IMR-90 (cell line): Measurements from ENCODE around the gene TTI1. TPM values are rescaled to one million over a fixed set of nuclear protein-coding genes. Genes with fewer than 3 reads are reported as not detected.

Experiments
- ATAC-seq: fragments of 200-7000 bp; cut with Tn5 transposase; 2 replicates; pipeline ENCODE4 v1.9.1; 2020; ENCODE audit warnings: low read depth, mild to moderate bottlenecking, moderate library complexity
- BruUV-seq: library from RNA; stranded (reverse); fragments of 400-500 nt; replicated peaks from 2 replicates; lab custom pipeline; 2021; lab: Mats Ljungman, UMichigan
- CTCF ChIA-PET: fragments of 300-600 bp; formaldehyde crosslinking; extraction: SDS; loops from one replicate; lab custom pipeline; 2021; ENCODE audit warnings: antibody characterized with exemption; lab: Yijun Ruan, JAX
- POLR2A ChIA-PET: fragments of 300-600 bp; sonication (Branson Sonifier 250); formaldehyde crosslinking; loops from one replicate; lab custom pipeline; 2022; ENCODE audit warnings: antibody characterized with exemption; ENCODE audit not compliant: unreplicated experiment; lab: Charles Lee
- DNase-seq: peaks from one replicate; pipeline ENCODE4 v3.0.0; 2013
- H2AFZ ChIP-seq: replicated peaks from 2 replicates; pipeline ENCODE3; 2013; ENCODE audit warnings: low read length, mild to moderate bottlenecking; ENCODE audit not compliant: poor library complexity
- H2AK5ac ChIP-seq: 2 replicates; pipeline ENCODE4 v1.6.1; 2013; ENCODE audit warnings: low read depth, low read length, inconsistent platforms
- H2AK9ac ChIP-seq: replicated peaks from 2 replicates; pipeline ENCODE3; 2013; ENCODE audit warnings: mild to moderate bottlenecking, low read depth, low read length, moderate library complexity; ENCODE audit not compliant: poor library complexity
- H2BK120ac ChIP-seq: 2 replicates; pipeline ENCODE4 v1.6.1; 2013; ENCODE audit warnings: low read depth, low read length, inconsistent platforms
- H2BK15ac ChIP-seq: 3 replicates; pipeline ENCODE4 v1.6.1; 2013; ENCODE audit warnings: low read depth, low read length, inconsistent platforms
- H2BK20ac ChIP-seq: 2 replicates; pipeline ENCODE4 v1.6.1; 2013; ENCODE audit warnings: low read depth, mild to moderate bottlenecking, inconsistent platforms, low read length, moderate library complexity
- H2BK5ac ChIP-seq: 2 replicates; pipeline ENCODE4 v1.6.1; 2013; ENCODE audit warnings: mild to moderate bottlenecking, low read depth, low read length, inconsistent platforms; ENCODE audit not compliant: poor library complexity, severe bottlenecking
- H3K14ac ChIP-seq: replicated peaks from 2 replicates; pipeline ENCODE4 v1.6.1; 2013; ENCODE audit warnings: low read depth, low read length, inconsistent platforms
- H3K18ac ChIP-seq: 2 replicates; pipeline ENCODE4 v1.6.1; 2013; ENCODE audit warnings: low read depth, low read length, control low read depth
- H3K23ac ChIP-seq: 2 replicates; pipeline ENCODE4 v1.6.1; 2013; ENCODE audit warnings: low read depth, low read length, inconsistent platforms
- H3K27ac ChIP-seq: 2 replicates; pipeline ENCODE4 v1.5.1; 2013; ENCODE audit warnings: mild to moderate bottlenecking, control low read depth, low read length; ENCODE audit not compliant: insufficient read depth
- H3K27me3 ChIP-seq: 2 replicates; pipeline ENCODE4 v1.6.1; 2013; ENCODE audit warnings: low read length; ENCODE audit not compliant: control insufficient read depth, insufficient read depth
- H3K36me3 ChIP-seq: 2 replicates; pipeline ENCODE4 v1.6.1; 2013; ENCODE audit warnings: low read length, mixed read lengths; ENCODE audit not compliant: control insufficient read depth, insufficient read depth
- H3K4ac ChIP-seq: 2 replicates; pipeline ENCODE4 v1.6.1; 2013; ENCODE audit warnings: low read depth, low read length, inconsistent platforms
- H3K4me1 ChIP-seq: 2 replicates; pipeline ENCODE4 v1.6.1; 2013; ENCODE audit warnings: low read length, mixed read lengths; ENCODE audit not compliant: control insufficient read depth, insufficient read depth
- H3K4me2 ChIP-seq: 2 replicates; pipeline ENCODE4 v1.6.1; 2013; ENCODE audit warnings: low read depth, mild to moderate bottlenecking, control low read depth, low read length, moderate library complexity
- H3K4me3 ChIP-seq: 2 replicates; pipeline ENCODE4 v1.5.1; 2013; ENCODE audit warnings: low read depth, mild to moderate bottlenecking, control low read depth, low read length, moderate library complexity; ENCODE audit not compliant: insufficient read depth
- H3K56ac ChIP-seq: 2 replicates; pipeline ENCODE4 v1.6.1; 2013; ENCODE audit warnings: low read length, inconsistent platforms; ENCODE audit not compliant: insufficient read depth; ENCODE audit errors: extremely low read depth
- H3K79me1 ChIP-seq, 2 experiments: 2 replicates each; pipeline ENCODE4 v1.6.1; 2013; ENCODE audit warnings: low read length in 2 of 2, inconsistent platforms in 1 of 2, low read depth in 1 of 2
- H3K9ac ChIP-seq: 2 replicates; pipeline ENCODE4 v1.6.1; 2013; ENCODE audit warnings: low read depth, low read length, control low read depth
- H3K9me1 ChIP-seq: 2 replicates; pipeline ENCODE4 v1.6.1; 2013; ENCODE audit warnings: low read length, inconsistent platforms; ENCODE audit not compliant: insufficient read depth
- H3K9me3 ChIP-seq: 2 replicates; pipeline ENCODE4 v1.6.1; 2013; ENCODE audit warnings: low read length; ENCODE audit not compliant: control insufficient read depth, insufficient read depth
- H4K20me1 ChIP-seq: 2 replicates; pipeline ENCODE4 v1.6.1; 2013; ENCODE audit warnings: low read length, inconsistent platforms; ENCODE audit not compliant: insufficient read depth
- H4K5ac ChIP-seq: 2 replicates; pipeline ENCODE4 v1.6.1; 2013; ENCODE audit warnings: mild to moderate bottlenecking, low read depth, low read length, control low read depth
- H4K8ac ChIP-seq, 2 experiments: 2 replicates each; pipeline ENCODE4 v1.6.1; 2013; ENCODE audit warnings: low read depth in 2 of 2, low read length in 2 of 2, control low read depth in 1 of 2, inconsistent platforms in 1 of 2
- H4K91ac ChIP-seq: 2 replicates; pipeline ENCODE4 v1.6.1; 2013; ENCODE audit warnings: low read depth, low read length, inconsistent platforms; ENCODE audit not compliant: insufficient read depth
- FOS ChIP-seq: fragments of 150-350 bp; IDR thresholded peaks from 2 replicates; pipeline ENCODE4 v1.6.1; 2016; ENCODE audit warnings: low read depth, low read length
- NFE2L2 ChIP-seq: fragments of 150-350 bp; IDR thresholded peaks from 2 replicates; pipeline ENCODE4 v1.6.1; 2016; ENCODE audit warnings: low read depth, mild to moderate bottlenecking, low read length
- POLR2A ChIP-seq: IDR thresholded peaks from 2 replicates; pipeline ENCODE4 v1.6.1; 2012; ENCODE audit warnings: mild to moderate bottlenecking, low read depth, low read length
- RFX5 ChIP-seq: IDR thresholded peaks from 2 replicates; pipeline ENCODE4 v1.8.0; 2012; ENCODE audit warnings: low read depth, mild to moderate bottlenecking, low read length, moderate library complexity
- SMC3 ChIP-seq: fragments of 150-350 bp; IDR thresholded peaks from 2 replicates; pipeline ENCODE4 v1.6.1; 2016; ENCODE audit warnings: low read depth, mild to moderate bottlenecking, antibody characterized with exemption, low read length, moderate library complexity
- WGBS, 2 experiments: methylation state at CpG; one replicate each; pipeline versions ENCODE4 v1.1.5 to v1.1.7; 2013; ENCODE audit warnings: missing lambda C conversion rate in 2 of 2; ENCODE audit not compliant: insufficient read length in 1 of 2; ENCODE audit errors: extremely low coverage in 2 of 2; 5-methylcytosine and 5-hydroxymethylcytosine counted together
- dilution Hi-C: fragments of 300-500 bp; cut with HindIII; formaldehyde crosslinking; loops from one replicate; pipeline ENCODE4 v1.14.3; 2018; ENCODE audit warnings: low sequenced_read_pairs; ENCODE audit not compliant: unreplicated experiment
- in situ Hi-C: fragments of 300-500 bp; cut with MboI; formaldehyde crosslinking; loops from 3 replicates; pipeline ENCODE4 v1.14.3; 2019; ENCODE audit warnings: low sequenced_read_pairs, inconsistent platforms, mixed read lengths
- intact Hi-C: fragments of 100-400 bp; cut with micrococcal nuclease; formaldehyde crosslinking; loops from 2 replicates; pipeline ENCODE4 v1.10.0; 2022
- polyA plus RNA-seq, 3 experiments: library from polyadenylated mRNA; depleted of rRNA; stranded (reverse); fragments of >200 nt; gene quantifications; 2 replicates each; pipeline ENCODE4 v1.2.3, GENCODE V29; 2012; ENCODE audit warnings: low replicate concordance in 1 of 3
- total RNA-seq: library from RNA; depleted of rRNA; stranded (reverse); fragments of >200 nt; gene quantifications from 2 replicates; pipeline ENCODE4 v1.2.3, GENCODE V29; 2012
- TF ChIP-seq, protein P1 (sequence below): fragments of 150-350 bp; IDR thresholded peaks from 2 replicates; pipeline ENCODE4 v1.6.1; 2017; ENCODE audit warnings: mild to moderate bottlenecking, antibody characterized with exemption, low read length, low read depth

Gene TTI1
- total and polyA plus RNA-seq, 2 of the 4 experiments (the other 2 are of a cell fraction) = 12.5 to 17.6 TPM

DNA sequence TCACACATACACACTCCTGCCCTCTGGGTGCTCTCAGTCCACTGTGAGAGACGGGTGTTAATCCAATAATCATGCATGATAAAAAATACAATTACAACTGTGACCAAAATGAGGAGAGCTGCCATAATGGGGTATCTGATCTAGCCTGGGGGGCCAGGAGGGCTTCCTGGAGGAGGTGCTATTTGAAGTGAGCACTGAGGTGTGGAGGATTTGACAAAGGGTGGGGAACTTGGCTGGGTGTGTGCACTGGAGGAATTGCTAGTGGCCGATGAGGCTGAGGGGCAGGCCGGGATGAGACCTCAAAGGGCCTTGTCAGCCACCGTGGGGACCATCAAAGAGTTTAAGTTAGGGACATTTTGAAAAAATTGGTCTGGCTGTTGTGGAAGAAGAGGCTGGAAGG lies 95.6 kb downstream of the TTI1 start:
- H4K8ac ChIP-seq = no peak overlapping the region
- H3K27ac ChIP-seq = no peak overlapping the region
- no peak for TF ChIP-seq NFE2L2
- TF ChIP-seq, protein P1, sequence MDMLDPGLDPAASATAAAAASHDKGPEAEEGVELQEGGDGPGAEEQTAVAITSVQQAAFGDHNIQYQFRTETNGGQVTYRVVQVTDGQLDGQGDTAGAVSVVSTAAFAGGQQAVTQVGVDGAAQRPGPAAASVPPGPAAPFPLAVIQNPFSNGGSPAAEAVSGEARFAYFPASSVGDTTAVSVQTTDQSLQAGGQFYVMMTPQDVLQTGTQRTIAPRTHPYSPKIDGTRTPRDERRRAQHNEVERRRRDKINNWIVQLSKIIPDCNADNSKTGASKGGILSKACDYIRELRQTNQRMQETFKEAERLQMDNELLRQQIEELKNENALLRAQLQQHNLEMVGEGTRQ = no peak
- TF ChIP-seq FOS = no peak
- TF ChIP-seq POLR2A = no peak
- no peak for TF ChIP-seq RFX5
- TF ChIP-seq SMC3 = no peak
- no peak overlapping the region for H2AK9ac ChIP-seq
- in situ Hi-C loops (no loop called here), intact Hi-C loops (no loop called here), dilution Hi-C loops (no loop called here)
- BruUV-seq = no TSS peak
- H3K23ac ChIP-seq = no peak overlapping the region
- no peak overlapping the region for H3K14ac ChIP-seq
- no peak overlapping the region for H2AK5ac ChIP-seq
- no peak overlapping the region for H4K5ac ChIP-seq
- no peaks in the 10 kb centered on the region for H4K20me1 ChIP-seq
- H3K4ac ChIP-seq = no peak overlapping the region
- H3K9me1 ChIP-seq = no peaks in the 10 kb centered on the region
- H3K4me3 ChIP-seq = no peak overlapping the region
- ATAC-seq (no peak), DNase-seq (no peak)
- H2AFZ ChIP-seq = no peak overlapping the region
- no peak overlapping the region for H2BK5ac ChIP-seq
- no peaks in the 10 kb centered on the region for H3K4me1 ChIP-seq
- no peaks in the 10 kb centered on the region for H3K9me3 ChIP-seq
- H2BK20ac ChIP-seq = no peak overlapping the region
- H3K56ac ChIP-seq = no peak overlapping the region
- H3K9ac ChIP-seq = no peak overlapping the region
- H3K18ac ChIP-seq = no peak overlapping the region
- no peak overlapping the region for H2BK15ac ChIP-seq
- no peaks in the 10 kb centered on the region for H3K36me3 ChIP-seq
- no peak overlapping the region for H3K4me2 ChIP-seq
- peaks cover 24% of the 10 kb centered on the region for H3K27me3 ChIP-seq
- 80% methylated on average over 1 of the region's 4 CpGs; no CpG with 5 or more reads in 1 of the 2 experiments for WGBS, 2 experiments
- POLR2A ChIA-PET = interaction anchor here (0.6 kb wide), 1 partner anchor 362 kb away, joined by 3 read pairs; no protein-coding TSS in a partner anchor
- no peak overlapping the region for H2BK120ac ChIP-seq
- CTCF ChIA-PET = no interaction called here
- no peak overlapping the region for H4K91ac ChIP-seq
- no peaks in the 10 kb centered on the region for H3K79me1 ChIP-seq
